Fibroblast of lung (primary cell): ENCODE results near the gene KRT15. TPM values are rescaled to one million over a fixed set of nuclear protein-coding genes. Genes with fewer than 3 reads are reported as not detected.

Source experiments
- DNase-seq, 2 donors: peaks; one replicate each; pipeline versions ENCODE4 v3.0.0 to v3.0.0-alpha.2; 2010; ENCODE audit warnings: low read depth in 2 of 2
- H2AFZ ChIP-seq: 2 replicates; pipeline ENCODE4 v1.5.1; 2012; ENCODE audit warnings: low read length, control low read depth, inconsistent platforms
- H3K27ac ChIP-seq: 2 replicates; pipeline ENCODE4 v1.5.1; 2011; ENCODE audit warnings: low read length, control low read depth; ENCODE audit not compliant: insufficient read depth
- H3K27me3 ChIP-seq: 2 replicates; pipeline ENCODE4 v1.5.1; 2011; ENCODE audit warnings: mild to moderate bottlenecking, low read length; ENCODE audit not compliant: control insufficient read depth, insufficient read depth
- H3K36me3 ChIP-seq: 2 replicates; pipeline ENCODE4 v1.5.1; 2011; ENCODE audit warnings: low read length; ENCODE audit not compliant: control insufficient read depth, insufficient read depth
- H3K4me1 ChIP-seq: 2 replicates; pipeline ENCODE4 v1.5.1; 2011; ENCODE audit warnings: low read length; ENCODE audit not compliant: control insufficient read depth, insufficient read depth; ENCODE audit errors: extremely low read depth
- H3K4me2 ChIP-seq: 2 replicates; pipeline ENCODE4 v1.5.1; 2011; ENCODE audit warnings: low read length, control low read depth; ENCODE audit not compliant: insufficient read depth; ENCODE audit errors: extremely low read depth
- H3K4me3 ChIP-seq, 4 experiments: fragments of 200-600 bp in 1 of 4; sonication (generic) in 1 of 4; replicated peaks in 1 of 4; 2 replicates each; pipeline ENCODE4 v1.5.1; 2011 to 2016; ENCODE audit warnings: low read length in 4 of 4, low read depth in 3 of 4, mild to moderate bottlenecking in 3 of 4, control low read depth in 2 of 4, inconsistent platforms in 1 of 4, mixed read lengths in 1 of 4; ENCODE audit not compliant: insufficient read depth in 1 of 4; ENCODE audit errors: control extremely low read depth in 1 of 4
- H3K79me2 ChIP-seq: 2 replicates; pipeline ENCODE4 v1.5.1; 2012; ENCODE audit warnings: mild to moderate bottlenecking, low read length, inconsistent platforms; ENCODE audit not compliant: control insufficient read depth, insufficient read depth
- H3K9ac ChIP-seq: 2 replicates; pipeline ENCODE4 v1.5.1; 2011; ENCODE audit warnings: mild to moderate bottlenecking, low read length, control low read depth; ENCODE audit not compliant: insufficient read depth
- H3K9me3 ChIP-seq: 2 replicates; pipeline ENCODE4 v1.5.1; 2012; ENCODE audit warnings: low read depth, low read length; ENCODE audit not compliant: control insufficient read depth, insufficient read depth
- H4K20me1 ChIP-seq: 2 replicates; pipeline ENCODE4 v1.5.1; 2011; ENCODE audit warnings: low read length; ENCODE audit not compliant: control insufficient read depth, insufficient read depth; ENCODE audit errors: extremely low read depth
- CTCF ChIP-seq, 2 donors: IDR thresholded peaks in 1 of 2; conservative IDR thresholded peaks in 1 of 2; 1 replicate in 1 of 2; 2 replicates in 1 of 2; pipeline ENCODE4 v1.5.1; 2011 to 2012; ENCODE audit warnings: low read length in 2 of 2, control low read depth in 1 of 2, inconsistent platforms in 1 of 2, low read depth in 1 of 2, mild to moderate bottlenecking in 1 of 2
- EZH2 ChIP-seq: IDR thresholded peaks from 2 replicates; pipeline ENCODE4 v1.5.1; 2012; ENCODE audit warnings: low read length, control low read depth, mild to moderate bottlenecking; ENCODE audit errors: missing control alignments
- polyA plus RNA-seq, 2 donors: library from polyadenylated mRNA; depleted of rRNA in 1 of 2; stranded (reverse) in 1 of 2; unstranded in 1 of 2; fragments of >200 nt; gene quantifications; 2 replicates each; pipeline ENCODE4 v1.2.1, GENCODE V29; 2011 to 2012; ENCODE audit warnings: missing spikeins in 1 of 2
- total RNA-seq: library from RNA; depleted of rRNA; stranded (reverse); fragments of >200 nt; gene quantifications from 2 replicates; pipeline ENCODE4 v1.2.1, GENCODE V29; 2014

The KRT15 gene
- total and polyA plus RNA-seq, 2 donors (not counting 1 experiment from before 2014, with no cell fraction given): 0.17 to 0.47 TPM

- no peak for DNase-seq
- Histone ChIP-seq H3K36me3 (no peaks in the 10 kb centered on the region), H3K4me3 (no peak overlapping the region), H2AFZ (no peak overlapping the region), H3K79me2 (no peaks in the 10 kb centered on the region), H4K20me1 (no peaks in the 10 kb centered on the region), H3K27me3 (peaks cover 7% of the 10 kb centered on the region), H3K9ac (no peak overlapping the region), H3K4me2 (no peak overlapping the region), H3K9me3 (no peaks in the 10 kb centered on the region), H3K4me1 (no peaks in the 10 kb centered on the region), H3K27ac (no peak overlapping the region)
- TF ChIP-seq EZH2 (no peak), CTCF (conservative IDR thresholded peaks at IDR 0.05 in 1 of 2, IDR thresholded peaks at IDR 0.05 in 1 of 2; ENCODE audit: low read depth in 1 of 2, low read length in 2 of 2) (no peak)
These were observed 34.5 kb downstream of the KRT15 start for GRCh38 chr17:41483991-41484826.

GRCh38 chr17:41483531-41483930 lies 35.2 kb downstream of the KRT15 start:
- no peak for TF ChIP-seq EZH2
- TF ChIP-seq CTCF (conservative IDR thresholded peaks at IDR 0.05 in 1 of 2, IDR thresholded peaks at IDR 0.05 in 1 of 2; ENCODE audit: low read depth in 1 of 2, low read length in 2 of 2): no peak
- no peak for DNase-seq
- Histone ChIP-seq H3K4me3 (no peak overlapping the region), H3K9me3 (no peaks in the 10 kb centered on the region), H3K4me1 (no peaks in the 10 kb centered on the region), H3K79me2 (no peaks in the 10 kb centered on the region), H2AFZ (no peak overlapping the region), H3K4me2 (no peak overlapping the region), H3K9ac (no peak overlapping the region), H4K20me1 (no peaks in the 10 kb centered on the region), H3K36me3 (no peaks in the 10 kb centered on the region), H3K27ac (no peak overlapping the region), H3K27me3 (peaks cover 7% of the 10 kb centered on the region)

GRCh38 chr17:41481036-41481435 lies 37.7 kb downstream of the KRT15 start, which contains the start of gene KRT35:
Gene KRT35 (minus strand): TSS chr17:41481151. CDS start chr17:41481097, 54 bp downstream.
- no peak within 1 kb of the TSS for H3K9ac ChIP-seq
- H3K36me3 ChIP-seq: no peaks in the 10 kb centered on the region
- DNase-seq: no peak
- H3K27ac ChIP-seq: no peak within 1 kb of the TSS
- H3K79me2 ChIP-seq: no peaks in the 10 kb centered on the region
- H3K9me3 ChIP-seq: no peaks in the 10 kb centered on the region
- no peak within 1 kb of the TSS for H3K4me3 ChIP-seq
- no peak within 1 kb of the TSS for H3K4me2 ChIP-seq
- no peaks in the 10 kb centered on the region for H3K4me1 ChIP-seq
- TF ChIP-seq CTCF (conservative IDR thresholded peaks at IDR 0.05 in 1 of 2, IDR thresholded peaks at IDR 0.05 in 1 of 2; ENCODE audit: low read depth in 1 of 2, low read length in 2 of 2): no peak
- no peak for TF ChIP-seq EZH2
- peaks cover 7% of the 10 kb centered on the region for H3K27me3 ChIP-seq
- no peak within 1 kb of the TSS for H2AFZ ChIP-seq
- H4K20me1 ChIP-seq: no peaks in the 10 kb centered on the region
